Esophagus muscularis mucosa (tissue), 4 donors: ENCODE data around the gene SPAG17. TPM values are rescaled to one million over a fixed set of nuclear protein-coding genes. Genes with fewer than 3 reads are reported as not detected.

ENCODE experiments used
- DNase-seq: peaks from one replicate; pipeline ENCODE4 v3.0.0-alpha.2; 2017; ENCODE audit errors: extremely low spot score
- H3K27ac ChIP-seq, 4 donors: fragments of 200-600 bp; sonication (generic); replicated peaks in 1 of 4; 1 replicate in 3 of 4; 2 replicates in 1 of 4; pipeline ENCODE4 v1.5.1; 2016 to 2019; ENCODE audit warnings: mild to moderate bottlenecking in 1 of 4
- H3K27me3 ChIP-seq, 4 donors: fragments of 200-600 bp; sonication (generic); one replicate each; pipeline versions ENCODE4 v1.5.1 to v1.6.0; 2016 to 2019
- H3K36me3 ChIP-seq, 4 donors: fragments of 200-600 bp; sonication (generic); one replicate each; pipeline ENCODE4 v1.5.1; 2016 to 2019
- H3K4me1 ChIP-seq, 4 donors: fragments of 200-600 bp; sonication (generic); one replicate each; pipeline ENCODE4 v1.5.1; 2016 to 2019
- H3K4me3 ChIP-seq, 4 donors: fragments of 200-600 bp; sonication (generic); 1 replicate in 2 of 4; 2 replicates in 2 of 4; pipeline ENCODE4 v1.5.1; 2016 to 2019; ENCODE audit warnings: mild to moderate bottlenecking in 4 of 4, moderate library complexity in 1 of 4
- H3K9me3 ChIP-seq, 4 donors: fragments of 200-600 bp; sonication (generic); 1 replicate in 3 of 4; 2 replicates in 1 of 4; pipeline ENCODE4 v1.5.1; 2016 to 2019
- CTCF ChIP-seq, 3 experiments: fragments of 200-600 bp in 2 of 3; fragments of 450-650 bp in 1 of 3; sonication (generic) in 2 of 3; IDR thresholded peaks; one replicate each; pipeline ENCODE4 v1.5.1; 2017 to 2019; ENCODE audit warnings: antibody characterized with exemption in 3 of 3, mild to moderate bottlenecking in 2 of 3, moderate library complexity in 1 of 3
- EP300 ChIP-seq: sonication (generic); formaldehyde crosslinking; IDR thresholded peaks from one replicate; pipeline ENCODE4 v1.6.1; 2017; ENCODE audit warnings: antibody characterized with exemption
- POLR2A ChIP-seq: fragments of 450-650 bp; IDR thresholded peaks from one replicate; pipeline ENCODE4 v1.6.1; 2017; ENCODE audit warnings: antibody characterized with exemption, moderate library complexity, mild to moderate bottlenecking, low read depth
- POLR2AphosphoS5 ChIP-seq, 2 donors: sonication (generic); formaldehyde crosslinking; IDR thresholded peaks; one replicate each; pipeline ENCODE4 v1.6.1; 2017; ENCODE audit warnings: antibody characterized with exemption in 2 of 2
- WGBS: methylation state at CpG from one replicate; pipeline ENCODE4 v1.1.5; 2018; 5-methylcytosine and 5-hydroxymethylcytosine counted together
- intact Hi-C: fragments of 100-400 bp; cut with DNase I; formaldehyde crosslinking; loops from one replicate; pipeline ENCODE4 v1.15.1; 2023
- total RNA-seq, 4 donors: library from RNA; depleted of rRNA; stranded (reverse); fragments of >200 nt; gene quantifications; one replicate each; pipeline versions ENCODE4 v1.1.0 to v1.2.1, GENCODE V29; 2016

The SPAG17 gene
- under 1 TPM in 2 of 4 donors, not detected in 2; 0.17 to 0.23 TPM for total RNA-seq

GRCh38 chr1:118185084-118185832, at the start of gene SPAG17:
Gene SPAG17, minus strand, starts transcription at chr1:118185228. Its CDS starts 71 bp downstream, at chr1:118185157.
- Histone ChIP-seq H3K9me3 (no peaks in the 10 kb centered on the region), H3K4me1 (peaks cover 0 to 12% (median 10%) of the 10 kb centered on the region in 4 donors), H3K27me3 (no peaks in the 10 kb centered on the region), H3K27ac (no peak within 1 kb of the TSS), H3K4me3 (peak within 1 kb of the TSS; percentile 42 to 54 (median 50)), H3K36me3 (no peaks in the 10 kb centered on the region)
- no peak for DNase-seq
- no peak for TF ChIP-seq POLR2A
- no peak for TF ChIP-seq CTCF (IDR thresholded peaks at IDR 0.05)
- no peak for TF ChIP-seq POLR2AphosphoS5 (IDR thresholded peaks at IDR 0.05)
- TF ChIP-seq EP300, result no peak
- intact Hi-C loops, result no loop called here
- 7% methylated on average over 24 of the region's 30 CpGs for WGBS

- no peak overlapping the region for H3K4me3 ChIP-seq
- no peaks in the 10 kb centered on the region for H3K27me3 ChIP-seq
- H3K27ac ChIP-seq, result no peak overlapping the region
- no peak for DNase-seq
- no peaks in the 10 kb centered on the region for H3K9me3 ChIP-seq
- TF ChIP-seq EP300 (no peak), CTCF (IDR thresholded peaks at IDR 0.05) (no peak), POLR2A (no peak), POLR2AphosphoS5 (IDR thresholded peaks at IDR 0.05) (no peak)
- intact Hi-C loops, result no loop called here
- WGBS, result 93% methylated on average over 6 of the region's 6 CpGs
- no peaks in the 10 kb centered on the region for H3K4me1 ChIP-seq
- H3K36me3 ChIP-seq, result no peaks in the 10 kb centered on the region
These were observed 40.4 kb upstream of the SPAG17 start for GRCh38 chr1:118225471-118225870.

DNA sequence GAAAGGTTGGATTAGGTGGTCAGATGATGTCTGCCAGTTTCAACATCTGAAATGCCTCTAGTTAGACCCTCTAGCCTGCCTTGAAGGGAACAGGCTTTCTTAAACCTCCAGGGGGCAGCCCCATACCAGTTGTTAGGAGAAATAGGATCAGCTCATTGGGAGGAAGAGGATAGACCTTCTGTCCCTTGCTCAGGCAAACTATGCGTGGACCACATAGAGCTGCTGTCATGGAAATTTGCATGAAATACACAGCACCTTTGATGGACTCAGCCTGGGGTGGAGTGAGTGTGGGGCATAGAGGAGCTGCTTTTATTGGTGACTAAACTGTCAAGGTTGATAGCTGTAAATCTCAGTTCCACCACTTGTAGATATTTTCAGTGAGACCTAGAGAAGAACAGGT, 38.4 kb upstream of the SPAG17 start:
- no peaks in the 10 kb centered on the region for H3K36me3 ChIP-seq
- DNase-seq, result no peak
- TF ChIP-seq POLR2AphosphoS5 (IDR thresholded peaks at IDR 0.05), result no peak
- peak; percentile 29 to 47 (median 33) for TF ChIP-seq CTCF (IDR thresholded peaks at IDR 0.05)
- no peak overlapping the region for H3K4me3 ChIP-seq
- no peaks in the 10 kb centered on the region for H3K9me3 ChIP-seq
- 75% methylated on average over 1 of the region's 1 CpG for WGBS
- H3K4me1 ChIP-seq, result no peaks in the 10 kb centered on the region
- H3K27me3 ChIP-seq, result no peaks in the 10 kb centered on the region
- no peak overlapping the region for H3K27ac ChIP-seq
- intact Hi-C loops, result loop anchor here (5.0 kb wide), 1 partner anchor 784 kb away; no protein-coding TSS in a partner anchor

DNA sequence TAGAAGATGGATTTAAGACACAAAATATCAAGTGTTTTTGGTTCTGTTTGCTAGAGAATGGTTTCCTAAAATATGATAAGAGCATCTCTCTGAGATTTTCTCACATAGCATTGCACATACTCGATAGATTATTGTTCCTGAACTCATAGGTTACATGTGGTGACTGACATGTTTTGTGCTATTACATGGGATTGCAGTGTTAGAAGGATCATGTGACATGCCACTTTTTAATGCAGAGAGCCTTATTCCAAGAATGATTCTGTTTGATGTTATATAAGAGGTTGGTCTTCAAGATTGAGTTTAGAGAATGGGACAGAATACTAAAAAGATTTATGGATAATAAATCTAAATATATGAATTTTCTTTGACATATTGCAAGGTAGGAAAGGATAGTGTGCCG, 34.4 kb upstream of the SPAG17 start:
- Histone ChIP-seq H3K27ac (no peak overlapping the region), H3K36me3 (no peaks in the 10 kb centered on the region), H3K27me3 (no peaks in the 10 kb centered on the region), H3K9me3 (no peaks in the 10 kb centered on the region), H3K4me3 (no peak overlapping the region), H3K4me1 (no peaks in the 10 kb centered on the region)
- TF ChIP-seq POLR2A (no peak), POLR2AphosphoS5 (IDR thresholded peaks at IDR 0.05) (no peak)
- DNase-seq, result no peak
- intact Hi-C loops, result no loop called here
- WGBS, result 86% methylated on average over 2 of the region's 2 CpGs

DNA sequence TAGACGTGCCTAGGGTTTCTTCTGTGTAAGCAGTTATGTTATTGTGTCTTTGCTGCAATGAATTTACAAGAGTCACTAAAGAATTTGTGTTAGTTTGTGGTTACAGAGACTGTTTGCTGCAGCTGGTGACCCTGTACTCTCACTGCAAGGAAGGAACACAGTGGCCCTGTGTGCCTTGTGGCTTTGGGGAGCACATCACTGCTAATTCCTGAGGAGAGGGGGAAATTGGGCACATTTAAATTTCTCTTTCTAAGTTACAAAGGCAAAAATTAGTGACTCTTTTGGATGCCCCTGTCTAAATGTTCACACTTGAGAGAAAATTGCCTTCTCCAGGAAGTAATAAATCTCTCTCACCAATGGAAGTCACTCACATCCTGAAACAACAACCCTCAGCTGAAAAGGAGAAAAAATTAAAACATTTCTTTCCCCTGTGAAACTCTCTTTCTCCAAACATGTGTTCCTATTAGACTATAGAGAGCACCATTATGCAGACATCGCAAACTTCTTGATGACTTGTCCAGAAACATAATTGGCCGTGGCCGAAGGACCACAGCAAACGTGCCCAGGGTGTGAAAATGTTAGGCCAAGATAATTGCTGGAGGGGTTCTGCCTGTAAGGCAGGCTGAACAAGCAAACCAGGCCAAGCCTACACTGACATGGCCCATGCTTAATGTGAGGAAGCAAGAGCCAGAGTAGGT, 32.3 kb upstream of the SPAG17 start:
- TF ChIP-seq POLR2AphosphoS5 (IDR thresholded peaks at IDR 0.05), result no peak
- TF ChIP-seq EP300, result no peak
- no peak for TF ChIP-seq CTCF (IDR thresholded peaks at IDR 0.05)
- TF ChIP-seq POLR2A, result no peak

More for the DNA sequence above, 32.3 kb upstream of the SPAG17 start:
- DNase-seq, result no peak
- Histone ChIP-seq H3K4me1 (no peaks in the 10 kb centered on the region), H3K9me3 (no peaks in the 10 kb centered on the region), H3K4me3 (no peak overlapping the region), H3K36me3 (no peaks in the 10 kb centered on the region), H3K27me3 (no peaks in the 10 kb centered on the region), H3K27ac (no peak overlapping the region)
- 53% methylated on average over 5 of the region's 5 CpGs for WGBS
- intact Hi-C loops, result no loop called here
